ENCODE results near the gene ATF7IP.

Gene ATF7IP

DNA sequence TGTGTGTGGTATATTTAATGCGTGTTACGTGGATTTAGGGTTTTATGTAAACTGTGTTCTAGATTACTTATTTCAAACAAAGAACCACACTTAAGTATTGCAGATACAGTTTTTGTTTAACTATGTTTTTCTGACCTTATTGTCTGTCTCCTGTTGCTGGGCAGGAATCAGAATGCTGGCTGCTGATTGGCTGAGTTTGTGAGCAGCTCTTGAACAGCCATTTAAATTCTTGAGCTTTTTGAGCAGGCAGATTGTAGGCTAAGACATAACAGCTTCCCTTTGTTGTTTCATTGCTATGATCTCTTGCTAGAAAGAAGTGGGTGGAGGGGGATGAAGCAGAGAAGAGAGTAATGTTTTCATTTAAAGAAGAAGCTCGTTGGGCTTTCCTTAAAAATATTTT lies 52.2 kb downstream of the ATF7IP start:
- no peak for DNase-seq

DNA sequence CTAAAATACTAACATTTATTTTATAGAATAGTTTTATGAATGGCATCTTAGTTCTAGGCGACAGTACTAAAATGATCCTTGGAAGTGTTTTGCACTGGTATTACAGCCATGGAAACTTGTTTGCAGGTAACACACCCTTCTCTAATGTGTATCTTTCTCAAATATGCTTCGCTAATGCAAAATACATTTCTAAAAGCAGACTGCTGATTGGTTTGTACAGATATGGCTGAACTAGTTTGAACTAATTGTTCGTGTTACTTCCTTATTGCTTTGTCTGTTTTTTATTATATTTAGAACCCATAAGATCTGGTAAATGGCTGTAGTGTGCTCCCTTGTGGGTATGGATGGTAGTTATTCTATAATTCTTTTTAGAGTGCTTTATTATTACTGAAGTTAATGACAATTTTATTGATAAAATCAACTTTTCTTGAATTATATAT lies 53.0 kb downstream of the ATF7IP start:
- no peak for DNase-seq

DNA sequence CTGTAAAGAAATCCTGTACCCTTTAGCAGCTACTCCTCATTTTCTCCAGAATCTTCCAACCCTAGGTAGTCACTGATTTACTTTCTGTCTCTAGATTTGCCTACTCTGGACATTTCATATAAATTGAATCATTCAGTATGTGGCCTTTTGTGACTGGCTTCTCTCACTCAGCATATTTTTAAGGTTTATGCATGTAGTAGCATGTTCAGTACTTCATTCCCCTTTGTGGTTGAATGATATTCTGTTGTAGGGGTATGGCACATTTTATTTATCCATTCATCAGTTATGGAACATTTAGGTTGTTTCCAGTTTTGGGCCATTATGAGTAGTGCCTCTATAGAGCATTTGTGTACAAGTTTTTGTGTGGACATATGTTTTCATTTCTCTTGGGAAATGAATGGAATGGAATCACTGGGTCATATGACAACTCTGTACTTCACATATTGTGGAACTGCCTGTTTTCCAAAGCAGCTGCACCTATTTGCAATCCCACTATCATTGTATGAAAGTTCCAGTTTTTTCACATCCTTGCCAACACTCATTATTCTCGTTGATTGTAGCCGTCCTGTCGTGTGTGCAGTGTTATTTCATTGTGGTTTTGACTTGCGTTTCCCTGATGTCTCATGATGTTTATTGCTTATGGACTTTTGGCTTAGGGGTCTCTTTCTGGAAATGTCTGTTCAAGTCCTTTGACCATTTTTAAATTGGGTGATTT lies 57.2 kb downstream of the ATF7IP start:
- no peak for DNase-seq

DNA sequence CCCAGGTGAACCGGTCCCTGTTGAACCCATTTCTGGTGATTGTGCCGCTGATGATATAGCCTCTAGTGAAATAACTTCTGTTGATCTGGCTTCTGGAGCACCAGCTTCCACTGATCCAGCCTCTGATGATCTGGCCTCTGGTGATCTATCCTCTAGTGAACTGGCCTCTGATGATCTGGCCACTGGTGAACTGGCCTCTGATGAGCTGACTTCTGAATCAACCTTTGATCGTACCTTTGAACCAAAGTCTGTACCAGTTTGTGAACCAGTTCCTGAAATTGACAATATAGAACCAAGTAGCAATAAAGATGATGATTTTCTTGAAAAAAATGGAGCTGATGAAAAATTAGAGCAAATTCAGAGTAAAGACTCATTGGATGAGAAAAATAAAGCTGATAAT lies 59.1 kb downstream of the ATF7IP start:
- DNase-seq = no peak

DNA sequence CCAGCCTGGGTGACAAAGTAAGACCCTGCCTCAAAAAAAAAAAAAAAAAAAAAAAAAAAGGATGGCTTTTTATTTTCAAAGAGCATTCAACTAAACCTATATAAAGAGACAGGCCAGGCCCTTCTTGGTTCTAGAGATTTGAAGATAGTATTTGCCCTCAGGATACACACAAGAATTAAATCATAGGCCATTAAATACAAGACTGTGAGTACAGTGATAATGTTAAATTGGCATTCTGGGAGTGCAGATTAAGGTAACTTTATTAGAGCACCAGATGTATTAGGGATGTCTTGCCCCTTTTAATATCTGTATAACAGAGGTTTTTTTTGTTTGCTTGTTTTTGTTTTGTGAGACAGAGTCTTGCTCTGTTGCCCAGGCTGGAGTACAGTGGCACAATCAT lies 61.3 kb downstream of the ATF7IP start:
- DNase-seq = no peak

DNA sequence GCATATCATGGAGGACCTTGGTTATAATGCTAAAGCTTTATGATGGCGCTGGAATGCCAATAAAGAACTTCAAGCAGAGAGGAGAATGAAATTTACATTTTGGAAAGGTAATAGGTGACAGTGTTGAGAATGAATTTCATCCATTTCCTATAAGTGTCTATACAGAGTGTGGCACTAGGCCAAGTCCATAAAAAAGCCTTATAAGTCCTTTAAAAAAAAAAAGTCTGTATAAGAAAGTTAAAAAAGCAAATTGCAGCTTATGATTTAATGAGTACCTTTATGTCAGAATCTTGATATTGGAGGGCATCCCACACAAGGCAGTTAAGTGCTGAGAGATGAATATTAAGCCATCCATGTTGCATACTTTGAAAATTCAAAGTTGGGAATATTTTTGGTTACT lies 62.4 kb downstream of the ATF7IP start:
- no peak for DNase-seq

DNA sequence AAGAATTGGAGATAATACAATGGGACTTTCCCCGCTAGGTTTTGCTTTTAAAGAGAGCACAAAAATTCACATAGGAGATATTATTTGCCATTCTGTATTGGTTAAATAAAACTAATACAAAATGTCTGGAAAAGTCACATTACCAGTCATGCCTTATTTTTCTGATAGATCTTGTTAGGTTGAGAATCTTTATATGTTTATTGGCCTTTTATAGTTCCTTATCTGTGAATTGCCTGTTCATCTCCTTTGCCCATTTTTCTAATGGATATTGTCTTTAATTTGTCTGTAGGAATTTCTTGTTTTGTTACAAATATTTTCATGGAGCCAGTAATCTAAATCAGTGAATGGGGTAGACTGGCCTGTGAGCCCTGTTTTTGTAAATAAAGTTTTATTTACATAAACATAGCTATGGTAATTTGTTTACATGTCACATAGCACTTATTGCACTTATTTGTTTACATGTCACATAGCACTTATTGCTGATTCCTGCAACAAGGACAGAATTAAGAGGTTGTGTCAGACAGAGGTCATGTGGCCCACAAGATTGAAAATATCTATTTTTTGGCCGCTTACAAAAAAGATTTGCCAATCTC lies 65.0 kb downstream of the ATF7IP start:
- no peak for DNase-seq

DNA sequence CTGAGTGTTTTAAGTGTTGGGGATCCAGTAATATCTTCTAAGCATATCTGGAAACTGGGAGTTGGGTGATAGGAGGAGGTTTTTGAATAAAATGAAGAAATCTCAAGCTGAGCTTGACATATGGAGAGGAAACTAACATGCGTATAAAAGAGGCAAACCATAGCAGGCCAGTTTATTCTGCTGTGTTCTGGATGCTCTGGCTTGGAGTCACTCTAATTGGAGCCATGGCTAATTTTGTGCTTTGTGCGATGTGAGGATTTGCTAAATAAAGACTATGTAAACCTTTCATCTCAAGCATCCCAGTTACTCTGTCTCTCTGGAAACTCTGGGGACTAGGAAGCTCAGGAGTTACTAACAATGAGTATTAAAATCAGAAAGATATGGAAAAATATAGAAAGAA lies 66.5 kb downstream of the ATF7IP start:
- DNase-seq = no peak

DNA sequence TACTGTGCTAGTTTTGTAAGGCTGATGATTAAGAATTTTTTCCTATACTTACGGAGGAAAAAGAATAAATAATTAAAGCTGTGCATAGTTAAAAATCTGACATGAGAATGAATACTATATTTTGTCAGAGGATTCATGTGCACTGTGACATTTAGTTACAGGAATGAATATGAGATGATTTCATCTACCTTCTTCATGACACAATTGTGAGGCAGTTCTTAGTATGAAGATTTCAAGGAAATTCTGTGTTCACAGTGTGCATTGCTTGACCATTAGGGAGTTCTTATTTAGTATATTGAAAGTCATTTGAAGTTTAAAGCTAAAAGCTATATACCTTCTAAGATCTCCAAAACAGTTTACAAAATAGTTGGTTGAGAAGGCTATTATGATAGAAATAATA lies 70.1 kb downstream of the ATF7IP start:
- DNase-seq = no peak

DNA sequence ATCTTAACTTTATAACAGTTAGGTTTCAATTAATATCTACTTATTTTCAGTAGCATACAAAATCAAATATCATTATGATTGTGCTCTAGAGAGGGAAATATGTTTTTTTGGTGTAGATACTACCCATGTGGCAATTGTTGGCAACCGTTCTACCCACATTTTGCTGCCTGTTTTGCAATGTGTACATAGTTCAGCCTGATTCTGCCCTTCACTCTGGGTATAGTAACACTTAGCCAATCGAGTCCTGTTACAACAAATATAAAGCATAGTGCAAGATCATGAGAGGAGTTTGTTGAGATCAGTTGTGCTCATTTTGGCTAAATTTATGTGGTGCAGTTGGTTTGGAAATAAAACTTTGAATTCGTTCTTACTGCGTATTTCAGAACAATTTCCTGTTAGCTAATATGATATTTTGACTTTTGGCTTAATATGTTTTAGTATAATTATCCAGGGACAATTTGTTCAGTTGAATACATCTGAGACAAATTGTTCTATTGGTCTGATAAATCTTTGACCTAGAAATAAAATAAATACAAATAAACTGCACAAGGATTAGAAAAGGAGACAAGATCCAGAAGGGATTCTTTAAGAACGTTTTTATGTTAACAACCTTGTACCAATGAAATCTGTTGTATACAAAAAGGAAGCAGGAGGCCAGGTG lies 76.9 kb downstream of the ATF7IP start:
- no peak for DNase-seq

DNA sequence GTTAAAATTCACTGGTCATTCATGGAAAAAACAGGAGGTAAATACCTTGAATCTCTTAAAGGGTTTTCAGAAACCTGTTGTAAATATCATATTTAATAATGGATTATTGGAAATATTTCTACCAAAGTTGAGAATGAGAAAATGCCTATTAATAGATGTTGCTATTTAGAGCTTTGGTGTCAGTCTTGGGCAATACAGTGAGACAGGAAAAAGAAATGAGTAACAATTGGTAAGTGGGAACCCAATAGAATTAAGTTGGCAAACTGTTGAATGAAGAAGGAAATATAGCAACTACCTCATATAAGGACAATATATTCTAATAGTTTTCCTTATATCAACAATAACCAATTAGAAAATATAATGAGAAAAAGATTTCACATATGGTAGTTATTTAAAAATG lies 78.0 kb downstream of the ATF7IP start:
- DNase-seq = no peak

DNA sequence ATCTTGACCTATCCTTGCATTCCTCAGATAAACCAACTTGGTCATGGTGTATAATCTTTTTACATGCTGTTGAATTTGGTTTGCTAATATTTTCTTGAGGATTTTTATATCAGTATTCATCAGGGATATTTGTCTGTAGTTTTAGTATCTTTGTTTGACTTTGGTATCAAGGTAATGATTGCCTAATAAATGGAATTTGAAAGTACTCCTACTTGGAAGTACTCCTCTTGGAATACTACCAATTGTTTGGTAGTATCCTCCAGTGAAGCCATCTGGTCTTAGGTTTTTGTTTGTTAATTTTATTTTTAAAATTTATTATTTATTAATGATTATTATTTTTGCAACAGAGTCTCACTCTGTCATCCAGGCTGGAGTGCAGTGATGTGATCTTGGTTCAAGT lies 85.0 kb downstream of the ATF7IP start:
- no peak for DNase-seq

DNA sequence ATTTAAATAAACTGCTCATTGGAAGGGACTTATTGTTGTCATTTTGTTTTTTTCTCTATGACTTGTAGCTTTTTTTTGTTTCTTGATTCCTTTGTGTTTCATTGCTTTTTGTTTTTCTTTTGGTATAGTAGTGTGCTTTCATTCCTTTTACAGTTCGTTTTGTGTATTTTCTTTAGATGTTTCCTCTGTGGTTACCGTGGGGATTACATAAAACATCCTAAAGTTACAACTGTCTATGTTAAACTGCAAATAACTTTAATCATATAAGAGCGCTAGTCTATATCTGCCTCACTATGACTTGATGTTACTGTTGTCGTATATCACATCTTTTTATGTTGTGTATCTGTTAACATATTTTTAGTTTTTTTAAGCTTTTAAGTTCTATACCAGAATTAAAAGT lies 86.9 kb downstream of the ATF7IP start:
- DNase-seq = no peak

DNA sequence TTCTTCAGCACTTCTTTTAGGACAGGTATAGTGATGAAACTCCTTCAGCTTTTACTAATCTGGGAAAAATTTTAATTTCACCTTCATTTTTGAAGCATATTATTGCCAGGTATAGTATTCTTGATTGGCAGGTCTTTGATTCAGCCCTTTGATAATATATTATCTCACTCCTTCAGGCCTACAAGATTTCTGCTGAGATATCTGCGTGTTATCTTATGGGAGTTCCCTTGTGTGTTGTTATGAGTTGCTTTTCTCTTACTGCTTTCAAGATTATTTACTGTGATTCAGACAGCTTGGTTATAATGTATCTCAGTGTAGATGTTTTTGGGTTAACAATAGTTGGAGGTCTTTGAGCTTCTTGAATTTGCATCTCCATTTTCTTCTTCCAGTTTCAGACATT lies 87.4 kb downstream of the ATF7IP start:
- DNase-seq = no peak

DNA sequence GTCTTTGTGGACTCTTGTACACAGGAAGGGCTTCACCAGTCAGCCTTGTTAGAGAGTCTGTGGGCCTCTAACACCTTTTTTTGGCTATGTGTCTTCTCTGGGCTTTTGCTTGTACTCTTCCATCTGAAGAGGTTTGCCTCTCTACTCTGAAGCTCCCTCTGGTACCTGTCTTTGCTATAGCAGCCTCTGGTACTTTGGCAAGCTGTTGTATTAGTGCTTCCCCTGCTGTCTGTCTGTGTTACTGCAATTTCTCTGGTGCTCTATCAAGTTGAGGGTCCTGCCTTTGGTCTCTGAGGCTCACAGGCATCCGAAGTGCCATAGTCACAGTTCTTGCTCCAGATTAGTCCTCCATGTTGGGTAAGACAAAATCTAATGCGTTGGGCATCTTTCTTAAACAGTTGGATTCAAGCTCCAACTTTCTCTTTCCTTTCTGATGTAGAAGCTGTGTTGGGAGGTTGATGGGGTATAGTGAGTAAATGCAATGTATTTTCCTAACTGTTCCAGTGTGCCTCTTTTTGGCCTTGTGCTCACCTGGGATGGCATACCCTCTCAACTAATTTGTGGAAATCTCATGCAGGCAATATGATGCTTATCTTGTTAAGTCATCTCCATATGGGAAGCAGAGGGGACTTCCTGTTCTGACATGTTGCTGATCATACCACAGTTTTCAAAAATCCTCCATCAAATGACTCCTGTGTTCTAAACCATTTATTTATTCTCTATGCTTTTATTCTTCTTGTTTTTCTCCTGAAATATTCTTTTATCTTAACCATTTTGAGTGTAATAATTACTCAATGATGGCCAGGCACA lies 88.8 kb downstream of the ATF7IP start:
- no peak for DNase-seq

DNA sequence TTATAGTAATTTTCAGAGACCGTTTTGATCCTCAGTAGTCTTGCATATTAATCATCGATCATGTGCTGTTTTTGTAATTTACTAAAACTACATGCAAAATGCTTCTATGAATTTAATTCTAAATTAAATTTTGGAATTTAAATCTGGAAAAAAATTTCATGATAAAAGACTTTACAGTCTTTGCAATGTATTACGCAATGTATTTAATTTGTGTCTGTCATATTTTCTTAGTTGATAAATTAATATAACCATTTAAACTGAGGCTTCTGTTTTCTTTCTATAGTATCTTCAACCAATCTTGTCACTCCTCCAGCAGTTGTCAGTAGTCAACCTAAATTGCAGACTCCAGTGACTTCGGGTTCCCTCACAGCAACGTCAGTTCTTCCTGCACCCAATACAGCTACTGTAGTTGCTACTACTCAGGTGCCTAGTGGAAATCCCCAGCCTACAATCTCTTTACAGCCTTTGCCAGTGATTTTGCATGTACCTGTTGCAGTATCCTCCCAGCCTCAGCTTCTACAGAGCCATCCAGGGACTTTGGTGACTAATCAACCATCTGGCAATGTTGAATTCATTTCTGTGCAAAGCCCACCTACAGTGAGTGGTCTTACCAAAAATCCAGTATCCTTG lies 94.8 kb downstream of the ATF7IP start:
- DNase-seq = no peak

DNA sequence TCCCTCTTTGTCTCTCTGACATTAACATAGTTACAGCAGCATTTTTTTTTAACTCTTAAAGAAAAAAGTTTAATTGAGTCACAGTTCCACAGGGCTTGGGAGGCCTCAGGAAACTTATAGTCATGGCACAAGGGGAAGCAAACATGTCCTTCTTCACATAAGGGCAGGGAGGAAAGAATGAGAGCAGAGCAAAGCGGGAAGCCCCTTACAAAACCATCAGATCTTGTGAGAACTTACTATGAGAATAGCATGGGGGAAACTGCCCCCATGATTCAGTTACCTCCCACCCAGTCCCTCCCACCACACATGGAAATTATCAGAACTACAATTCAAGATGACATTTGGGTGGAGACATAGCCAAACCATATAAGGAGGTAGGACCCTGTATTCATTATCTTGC lies 106.0 kb downstream of the ATF7IP start:
- no peak for DNase-seq

DNA sequence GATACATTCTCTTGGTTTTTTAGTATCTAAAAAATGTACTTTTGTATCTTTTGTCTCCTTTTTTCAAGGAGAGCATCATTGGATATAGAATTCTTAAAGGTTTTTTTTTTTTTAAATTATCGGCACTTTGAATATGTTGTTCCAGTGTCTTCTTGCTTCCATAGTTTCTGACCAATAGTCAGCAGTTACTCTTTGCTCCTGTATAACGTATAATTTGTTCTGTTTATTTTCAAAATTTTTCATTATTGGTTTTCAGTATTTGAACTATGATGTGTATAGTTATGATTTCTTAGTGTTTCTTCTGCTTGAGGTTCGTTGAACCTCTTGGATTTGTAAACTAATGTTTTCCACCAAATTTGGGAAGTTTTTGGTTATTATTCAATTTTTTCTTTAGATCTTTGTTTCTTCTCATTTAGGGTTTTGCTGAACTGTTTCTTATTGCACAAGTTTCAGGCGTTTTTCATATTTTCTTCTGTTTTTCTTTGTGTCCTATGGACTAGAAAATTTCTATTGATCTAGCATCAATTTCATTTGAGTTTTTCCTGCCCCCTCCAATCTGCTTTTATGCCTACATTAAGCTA lies 108.3 kb downstream of the ATF7IP start:
- no peak for DNase-seq

DNA sequence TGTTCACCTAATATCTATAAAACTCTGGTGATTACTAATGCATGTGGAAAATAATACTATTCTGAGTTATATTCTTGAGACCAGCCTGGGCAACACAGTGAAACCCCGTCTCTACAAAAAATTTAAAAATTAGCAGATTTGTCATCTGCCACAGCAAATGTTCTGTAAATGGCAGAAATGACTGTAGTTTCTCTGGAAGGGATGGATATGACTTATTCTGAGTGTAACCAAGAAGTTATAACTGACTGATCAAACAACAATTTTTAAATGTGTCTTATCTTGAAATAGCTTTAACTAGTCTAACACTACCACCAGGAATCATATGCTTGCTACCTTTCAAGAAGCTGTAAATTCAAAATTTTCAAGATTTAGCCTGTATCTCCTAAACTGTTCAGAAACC lies 113.5 kb downstream of the ATF7IP start:
- no peak for DNase-seq

DNA sequence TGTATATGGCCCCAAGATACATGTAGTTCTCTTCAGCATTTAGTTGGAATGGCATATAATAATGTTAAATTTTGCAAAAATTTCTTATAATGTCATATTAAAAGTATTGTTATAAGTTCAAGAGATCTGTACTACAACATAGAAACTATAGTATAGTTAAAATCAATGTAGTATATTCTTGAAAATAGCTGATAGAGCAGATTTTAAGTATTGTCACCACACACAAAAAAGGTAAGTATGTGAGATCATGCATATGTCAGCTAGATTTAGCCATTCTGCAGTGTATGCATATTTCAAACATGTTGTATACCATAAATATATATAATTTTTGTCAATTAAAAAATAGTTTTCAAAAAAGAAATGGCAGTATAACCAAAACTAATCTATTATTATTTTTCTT lies 115.7 kb downstream of the ATF7IP start:
- no peak for DNase-seq

DNA sequence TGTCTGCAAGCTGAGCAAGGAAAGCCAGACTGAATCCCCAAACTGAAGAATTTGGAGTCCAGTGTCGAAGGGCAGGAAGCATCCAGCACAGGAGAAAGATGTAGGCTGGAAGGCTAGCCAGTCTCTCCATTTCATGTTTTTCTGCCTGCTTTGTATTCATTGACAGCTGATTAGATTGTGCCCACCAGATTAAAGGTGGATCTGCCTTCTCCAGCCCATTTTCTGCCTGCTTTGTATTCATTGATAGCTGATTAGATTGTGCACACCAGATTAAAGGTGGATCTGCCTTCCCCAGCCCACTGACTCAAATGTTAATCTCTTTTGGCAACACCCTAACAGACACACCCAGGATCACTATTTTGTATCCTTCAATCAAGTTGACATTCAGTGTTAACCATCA lies 116.9 kb downstream of the ATF7IP start:
- no peak for DNase-seq

DNA sequence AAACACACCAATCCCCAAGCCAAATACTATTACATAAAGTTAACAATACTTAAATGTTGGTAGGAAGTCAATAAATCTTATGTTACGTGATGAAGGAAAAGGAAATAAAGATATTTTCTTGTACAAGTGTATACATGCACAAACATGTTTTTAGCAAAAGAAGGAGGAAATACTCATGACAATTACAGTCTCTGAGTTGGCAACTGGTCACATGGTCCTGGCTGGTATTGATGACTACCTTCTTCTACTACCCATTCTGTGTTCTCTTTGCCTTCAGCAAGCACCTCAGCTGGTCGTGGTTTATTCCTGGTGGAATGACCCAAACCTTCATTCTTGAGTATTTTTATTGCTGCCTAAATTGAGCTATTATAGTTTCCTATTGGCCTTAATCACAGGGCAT lies 117.4 kb downstream of the ATF7IP start:
- no peak for DNase-seq

DNA sequence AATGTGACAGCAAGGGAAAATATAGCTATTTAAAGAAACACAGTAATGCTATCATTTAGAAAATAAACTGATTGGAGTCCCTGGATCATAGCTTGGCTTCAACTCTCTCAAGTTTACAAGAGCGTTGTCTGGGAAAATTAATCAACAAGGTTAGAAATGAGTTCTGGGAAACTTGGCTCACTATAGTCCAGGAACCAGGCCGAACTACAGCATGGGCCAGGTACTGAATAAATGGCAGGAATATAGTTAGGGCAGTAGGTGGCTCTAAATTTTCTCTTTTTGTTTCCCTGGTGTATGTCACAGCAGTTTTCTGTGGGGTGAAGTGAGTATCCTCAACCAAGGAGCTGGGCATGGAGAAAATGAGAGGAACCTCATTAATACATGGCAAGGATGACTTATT lies 129.8 kb downstream of the ATF7IP start:
- DNase-seq = no peak

Measured in activated gamma-delta T cell (primary cell).